ENCODE data around the gene ITPRID2.
"Not testable (repeated sequence)": the region's sequence is repeated elsewhere in the genome, so short reads cannot be mapped to it uniquely, and the experiment has no call there.

Gene ITPRID2

GRCh38 chr2:181949047-181949446, 57.5 kb downstream of the ITPRID2 start:
- in situ Hi-C loops (cut with MboI; ENCODE audit: low sequenced_read_pairs, unreplicated experiment), result no loop called here
- TF ChIP-seq, protein P1, sequence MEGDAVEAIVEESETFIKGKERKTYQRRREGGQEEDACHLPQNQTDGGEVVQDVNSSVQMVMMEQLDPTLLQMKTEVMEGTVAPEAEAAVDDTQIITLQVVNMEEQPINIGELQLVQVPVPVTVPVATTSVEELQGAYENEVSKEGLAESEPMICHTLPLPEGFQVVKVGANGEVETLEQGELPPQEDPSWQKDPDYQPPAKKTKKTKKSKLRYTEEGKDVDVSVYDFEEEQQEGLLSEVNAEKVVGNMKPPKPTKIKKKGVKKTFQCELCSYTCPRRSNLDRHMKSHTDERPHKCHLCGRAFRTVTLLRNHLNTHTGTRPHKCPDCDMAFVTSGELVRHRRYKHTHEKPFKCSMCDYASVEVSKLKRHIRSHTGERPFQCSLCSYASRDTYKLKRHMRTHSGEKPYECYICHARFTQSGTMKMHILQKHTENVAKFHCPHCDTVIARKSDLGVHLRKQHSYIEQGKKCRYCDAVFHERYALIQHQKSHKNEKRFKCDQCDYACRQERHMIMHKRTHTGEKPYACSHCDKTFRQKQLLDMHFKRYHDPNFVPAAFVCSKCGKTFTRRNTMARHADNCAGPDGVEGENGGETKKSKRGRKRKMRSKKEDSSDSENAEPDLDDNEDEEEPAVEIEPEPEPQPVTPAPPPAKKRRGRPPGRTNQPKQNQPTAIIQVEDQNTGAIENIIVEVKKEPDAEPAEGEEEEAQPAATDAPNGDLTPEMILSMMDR (IDR thresholded peaks at IDR 0.05; ENCODE audit: borderline replicate concordance, control extremely low read depth, extremely low read depth, insufficient read depth, missing control alignments), result no peak
- DNase-seq (ENCODE audit: low spot score), result no peak

- DNase-seq (ENCODE audit: low spot score), result no peak
- TF ChIP-seq, protein P1 (IDR thresholded peaks at IDR 0.05; ENCODE audit: borderline replicate concordance, control extremely low read depth, extremely low read depth, insufficient read depth, missing control alignments), result no peak
- in situ Hi-C loops (cut with MboI; ENCODE audit: low sequenced_read_pairs, unreplicated experiment), result no loop called here
These were observed 61.1 kb downstream of the ITPRID2 start for GRCh38 chr2:181952404-181953226.

- DNase-seq (ENCODE audit: low spot score), result peak; percentile 83
- TF ChIP-seq, protein P1 (IDR thresholded peaks at IDR 0.05; ENCODE audit: borderline replicate concordance, control extremely low read depth, extremely low read depth, insufficient read depth, missing control alignments), result peak; percentile 77
- in situ Hi-C loops (cut with MboI; ENCODE audit: low sequenced_read_pairs, unreplicated experiment), result no loop called here
These were observed 62.5 kb downstream of the ITPRID2 start for GRCh38 chr2:181953881-181954537.

DNA sequence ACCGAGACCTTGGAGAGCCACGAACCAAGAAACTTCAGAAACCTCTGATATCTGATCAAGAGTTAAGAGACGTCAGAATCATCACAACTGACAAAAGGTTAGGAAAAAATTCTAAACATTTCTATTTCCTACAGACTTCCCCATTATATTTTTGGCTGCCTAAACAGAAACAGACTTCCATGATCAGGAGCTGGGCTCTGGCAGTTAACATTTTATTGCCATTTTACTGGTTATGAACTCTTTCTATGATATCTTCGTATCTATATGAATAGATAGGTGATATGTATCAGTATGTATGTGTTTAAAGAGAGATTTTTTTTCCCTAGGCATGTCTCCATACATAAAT, 63.0 kb downstream of the ITPRID2 start:
- in situ Hi-C loops (cut with MboI; ENCODE audit: low sequenced_read_pairs, unreplicated experiment), result no loop called here
- TF ChIP-seq, protein P1 (IDR thresholded peaks at IDR 0.05; ENCODE audit: borderline replicate concordance, control extremely low read depth, extremely low read depth, insufficient read depth, missing control alignments), result no peak

DNA sequence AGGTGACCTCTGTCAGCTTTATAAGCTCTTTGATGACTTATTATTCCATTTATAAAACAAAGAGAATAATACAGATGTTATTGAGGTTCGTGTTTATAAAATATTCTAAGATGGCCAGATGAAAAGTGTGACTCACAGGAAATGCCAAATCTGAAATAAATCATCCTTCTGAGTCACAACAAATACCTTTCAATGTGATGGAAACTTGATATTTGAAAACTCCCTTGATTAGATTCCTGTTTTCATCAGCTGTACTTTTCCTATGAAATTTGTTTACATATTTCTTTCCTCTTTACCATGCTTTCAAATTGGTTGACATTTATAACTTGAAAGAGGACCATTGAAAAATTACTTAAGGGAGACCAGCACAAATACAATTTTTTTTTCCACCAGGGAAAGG, 63.5 kb downstream of the ITPRID2 start:
- in situ Hi-C loops (cut with MboI; ENCODE audit: low sequenced_read_pairs, unreplicated experiment), result no loop called here
- TF ChIP-seq, protein P1 (IDR thresholded peaks at IDR 0.05; ENCODE audit: borderline replicate concordance, control extremely low read depth, extremely low read depth, insufficient read depth, missing control alignments), result no peak
- DNase-seq (ENCODE audit: low spot score), result no peak

More for the DNA sequence above, 63.0 kb downstream of the ITPRID2 start:
- DNase-seq (ENCODE audit: low spot score), result no peak

- in situ Hi-C loops (cut with MboI; ENCODE audit: low sequenced_read_pairs, unreplicated experiment); DNase-seq (ENCODE audit: low spot score): not testable (repeated sequence)
These were observed 64.3 kb downstream of the ITPRID2 start for GRCh38 chr2:181955866-181956265.

GRCh38 chr2:181957668-181958067, 66.1 kb downstream of the ITPRID2 start:
- in situ Hi-C loops (cut with MboI; ENCODE audit: low sequenced_read_pairs, unreplicated experiment), result no loop called here
- TF ChIP-seq, protein P1 (IDR thresholded peaks at IDR 0.05; ENCODE audit: borderline replicate concordance, control extremely low read depth, extremely low read depth, insufficient read depth, missing control alignments), result no peak
- no peak for DNase-seq (ENCODE audit: low spot score)

Measured in GM13976 (cell line).